GM19397 (cell line): Measurements from ENCODE around the gene CFAP74.

Experiments used
- ATAC-seq: cut with Tn5 transposase; IDR thresholded peaks from one replicate; pipeline ENCODE4 v1.9.1; 2021; ENCODE audit warnings: mild to moderate bottlenecking, moderate library complexity; ENCODE audit not compliant: unreplicated experiment

CFAP74 gene

GRCh38 chr1:1918901-1919303 is 84.7 kb downstream of the CFAP74 start, which contains the start of gene TMEM52:
TMEM52 (minus strand) TSS chr1:1919279; CDS start chr1:1919265, 14 bp downstream.
- peak; percentile 25 for ATAC-seq

GRCh38 chr1:1917995-1918900 is 85.3 kb downstream of the CFAP74 start:
- ATAC-seq: peak; percentile 1

GRCh38 chr1:1917304-1917976 is 86.1 kb downstream of the CFAP74 start:
- ATAC-seq: no peak

GRCh38 chr1:1916851-1917251 is 86.7 kb downstream of the CFAP74 start:
- ATAC-seq: no peak

- no peak for ATAC-seq
These were observed 87.4 kb downstream of the CFAP74 start for GRCh38 chr1:1915911-1916840.

- ATAC-seq: no peak
These were observed 88.5 kb downstream of the CFAP74 start, which contains the start of gene CALML6 for GRCh38 chr1:1914971-1915692. CALML6 (plus strand) TSS chr1:1915260; CDS start chr1:1915281, 21 bp downstream.

- no peak for ATAC-seq
These were observed 89.2 kb downstream of the CFAP74 start for GRCh38 chr1:1914101-1914970.

GRCh38 chr1:1911350-1912041 is 92.1 kb downstream of the CFAP74 start:
- no peak for ATAC-seq

- no peak for ATAC-seq
These were observed 92.8 kb downstream of the CFAP74 start for GRCh38 chr1:1910651-1911331.

GRCh38 chr1:1910033-1910465 is 93.5 kb downstream of the CFAP74 start:
- no peak for ATAC-seq

GRCh38 chr1:1908506-1908791 is 95.1 kb downstream of the CFAP74 start:
- no peak for ATAC-seq

- no peak for ATAC-seq
These were observed 96.4 kb downstream of the CFAP74 start for GRCh38 chr1:1907098-1907736.

- ATAC-seq: no peak
These were observed 97.1 kb downstream of the CFAP74 start for GRCh38 chr1:1906185-1907097.

GRCh38 chr1:1903224-1903623 is 100.4 kb downstream of the CFAP74 start:
- ATAC-seq: no peak

GRCh38 chr1:1901641-1902294 is 101.8 kb downstream of the CFAP74 start:
- ATAC-seq: no peak
